GOT3 (cell line): ENCODE results near the gene PBX4.
A peak's percentile ranks its signal among the peaks of the same experiment; 100 is the strongest.
"Not testable (repeated sequence)": the region's sequence is repeated elsewhere in the genome, so short reads cannot be mapped to it uniquely, and the experiment has no call there.

Experiments
- DNase-seq: peaks from one replicate; lab custom pipeline; 2025; ENCODE audit warnings: mixed read lengths; lab: John Stamatoyannopoulos, UW

Gene PBX4

GRCh38 chr19:19626516-19627472 is 8.3 kb upstream of the PBX4 start:
- no peak for DNase-seq

- DNase-seq, result no peak
Observed at GRCh38 chr19:19624032-19624570, 5.6 kb upstream of the PBX4 start.

- DNase-seq, result no peak
Observed at GRCh38 chr19:19623383-19623782, 4.9 kb upstream of the PBX4 start.

- DNase-seq, result no peak
Observed at GRCh38 chr19:19619849-19620210, 1.3 kb upstream of the PBX4 start.

GRCh38 chr19:19619181-19619848 is 828 bp upstream of the PBX4 start:
- no peak for DNase-seq

- DNase-seq, result no peak
Observed at GRCh38 chr19:19615086-19615485, 3.4 kb downstream of the PBX4 start.

- no peak for DNase-seq
Observed at GRCh38 chr19:19613506-19613905, 5.0 kb downstream of the PBX4 start.

GRCh38 chr19:19610376-19611202 is 7.9 kb downstream of the PBX4 start:
- no peak for DNase-seq

GRCh38 chr19:19606686-19607085 is 11.8 kb downstream of the PBX4 start:
- not testable (repeated sequence) for DNase-seq

- DNase-seq, result no peak
Observed at GRCh38 chr19:19606021-19606420, 12.5 kb downstream of the PBX4 start.

- DNase-seq, result no peak
Observed at GRCh38 chr19:19602713-19603324, 15.7 kb downstream of the PBX4 start.

GRCh38 chr19:19602136-19602712 is 16.3 kb downstream of the PBX4 start:
- no peak for DNase-seq

- DNase-seq, result no peak
Observed at GRCh38 chr19:19600793-19601330, 17.6 kb downstream of the PBX4 start.

- not testable (repeated sequence) for DNase-seq
Observed at GRCh38 chr19:19598728-19599451, 19.6 kb downstream of the PBX4 start.

- no peak for DNase-seq
Observed at GRCh38 chr19:19597809-19598306, 20.6 kb downstream of the PBX4 start.

GRCh38 chr19:19595171-19595701 is 23.3 kb downstream of the PBX4 start:
- DNase-seq, result no peak

- no peak for DNase-seq
Observed at GRCh38 chr19:19594381-19594780, 24.1 kb downstream of the PBX4 start.

GRCh38 chr19:19592690-19593089 is 25.8 kb downstream of the PBX4 start:
- no peak for DNase-seq

- DNase-seq, result peak; percentile 53
Observed at GRCh38 chr19:19591133-19591825, 27.2 kb downstream of the PBX4 start.
